CD4-positive, alpha-beta T cell treated with Interleukin-4 for 1 hour (primary cell): ENCODE results near the gene TEAD1.

Source experiments
- DNase-seq, 2 donors: peaks; one replicate each; pipeline ENCODE4 v3.0.0-alpha.2; 2020 to 2022

Gene TEAD1

DNA sequence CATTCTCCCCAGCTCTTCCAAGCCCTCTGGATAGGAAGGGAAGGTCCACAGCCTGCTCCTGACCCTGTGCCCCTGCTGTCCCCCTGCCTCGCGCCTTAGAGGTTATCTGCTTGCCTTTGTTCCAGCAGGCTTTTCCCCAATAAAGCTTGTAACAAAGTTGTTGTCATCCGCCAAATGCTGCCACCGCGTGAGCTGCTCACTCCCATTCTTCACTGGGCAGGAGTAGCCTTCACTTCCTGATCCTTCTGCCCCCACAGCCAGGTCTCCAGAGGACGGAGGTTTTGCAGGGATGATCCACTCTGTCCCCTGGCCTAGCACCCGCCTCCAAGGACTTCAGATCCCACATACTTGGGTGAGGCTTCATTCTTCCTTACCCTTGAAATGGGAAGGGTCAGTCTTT, 240.9 kb downstream of the TEAD1 start:
- no peak for DNase-seq

DNA sequence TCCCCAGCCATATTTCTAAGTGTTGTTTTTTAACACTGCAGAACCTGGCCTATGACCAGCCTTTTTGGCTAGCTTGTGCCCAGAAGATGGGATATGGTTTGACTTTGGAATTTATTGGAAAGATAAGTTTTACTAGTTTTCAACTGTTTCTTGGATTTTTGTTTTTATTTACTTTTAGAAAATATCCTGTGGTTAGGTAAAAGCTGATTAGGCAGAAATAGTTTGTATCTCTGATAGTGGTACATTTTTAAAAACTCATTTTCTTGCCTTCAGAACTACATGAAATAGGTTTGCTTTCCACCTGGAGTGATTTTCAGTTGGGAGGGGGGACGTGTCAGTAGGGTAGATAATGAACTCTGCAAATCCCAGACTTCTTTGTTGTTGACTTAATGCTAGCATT, 243.6 kb downstream of the TEAD1 start:
- no peak for DNase-seq

DNA sequence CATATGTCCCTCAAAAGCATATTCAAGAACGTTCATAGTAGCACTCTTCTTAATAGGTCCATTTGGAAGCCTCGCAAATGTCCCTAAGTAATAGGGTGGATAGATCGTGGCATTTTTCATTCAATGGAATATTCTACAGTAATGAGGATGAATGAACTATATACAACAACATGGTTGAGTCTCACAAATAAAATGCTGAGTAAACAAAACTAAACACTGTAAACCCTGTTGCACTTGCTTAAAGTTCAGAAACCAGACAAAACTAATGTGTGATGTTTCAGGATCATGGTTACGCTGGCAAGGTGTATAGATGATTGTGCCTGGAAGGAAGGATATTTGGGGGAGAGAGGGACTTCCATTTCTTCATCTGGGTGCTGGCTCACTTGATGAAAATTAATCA, 244.4 kb downstream of the TEAD1 start:
- no peak for DNase-seq

DNA sequence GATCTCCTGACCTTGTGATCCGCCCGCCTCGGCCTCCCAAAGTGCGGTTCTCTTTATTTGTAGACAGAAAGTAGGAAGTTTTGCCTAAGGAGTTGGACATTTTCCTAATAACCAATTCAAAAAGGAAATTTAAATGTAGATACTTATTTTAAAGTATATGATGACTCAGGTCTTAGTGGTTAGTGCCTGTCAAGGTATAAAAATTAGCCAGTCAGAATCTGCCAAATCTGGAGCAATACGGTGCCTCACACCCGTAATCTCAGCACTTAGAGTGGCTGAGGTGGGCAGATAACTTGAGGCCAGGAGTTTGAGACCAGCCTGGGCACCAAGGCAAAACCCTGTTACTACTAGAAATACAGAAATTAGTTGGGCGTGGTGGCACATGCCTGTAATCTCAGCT, 248.2 kb downstream of the TEAD1 start:
- no peak for DNase-seq

DNA sequence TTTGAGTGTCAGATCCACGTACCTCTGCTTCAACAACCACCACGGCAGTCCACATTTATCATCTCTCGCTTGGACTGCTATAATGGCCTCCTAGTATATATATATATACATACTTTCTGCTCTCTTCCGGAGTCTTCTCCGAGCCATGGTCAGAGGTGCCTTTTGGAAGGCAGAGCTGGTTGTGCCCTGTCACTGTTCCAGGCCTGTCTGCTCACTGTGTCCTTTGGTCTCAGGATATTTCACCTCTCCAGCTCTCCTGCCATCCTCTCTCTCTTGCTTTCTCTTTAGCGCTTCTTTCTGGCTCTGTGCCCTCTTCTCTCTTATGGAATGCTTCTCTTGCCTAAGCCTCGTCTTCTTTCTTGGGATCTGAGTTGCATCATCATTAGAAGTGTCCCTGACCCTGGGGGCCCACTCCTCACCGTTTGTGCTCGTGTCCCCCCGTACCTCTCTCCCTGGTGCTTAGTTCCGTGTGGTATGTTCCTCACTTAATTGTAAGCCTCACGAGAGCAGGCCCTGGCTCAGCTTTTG, 248.8 kb downstream of the TEAD1 start:
- DNase-seq: no peak

DNA sequence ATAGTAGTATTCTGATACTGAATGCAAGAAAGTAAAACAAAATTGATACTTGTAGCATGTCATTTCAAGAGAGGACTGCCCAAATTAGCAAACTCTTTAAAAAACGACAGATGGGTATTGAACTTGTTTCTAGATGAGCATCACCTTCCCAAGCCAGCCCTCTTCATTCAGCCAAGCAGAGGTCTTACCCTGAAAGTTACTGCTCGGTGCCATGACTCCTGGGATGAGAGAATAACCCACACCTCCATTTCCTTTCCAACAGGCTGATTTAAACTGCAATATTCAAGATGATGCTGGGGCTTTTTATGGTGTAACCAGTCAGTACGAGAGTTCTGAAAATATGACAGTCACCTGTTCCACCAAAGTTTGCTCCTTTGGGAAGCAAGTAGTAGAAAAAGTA, 250.4 kb downstream of the TEAD1 start:
- no peak for DNase-seq

DNA sequence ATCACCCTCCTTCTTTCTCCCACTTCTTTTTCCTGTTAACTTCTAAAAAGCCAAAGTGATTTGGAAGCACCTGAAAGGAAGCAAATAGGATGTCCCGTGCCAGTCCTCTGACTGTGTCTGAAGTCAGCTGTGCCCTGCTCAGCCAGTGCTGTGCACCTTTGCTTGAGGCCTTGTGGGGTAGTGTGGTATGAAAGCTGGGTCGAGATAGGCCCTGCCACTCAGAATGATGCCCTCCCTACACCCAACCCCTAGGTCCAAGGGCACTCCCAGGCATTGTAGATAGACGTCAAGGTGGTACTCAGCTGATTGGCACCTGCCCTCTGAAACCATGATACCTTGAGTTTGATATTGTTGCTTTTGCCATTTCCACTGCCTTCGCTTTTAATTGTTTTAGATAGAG, 251.3 kb downstream of the TEAD1 start:
- no peak for DNase-seq

DNA sequence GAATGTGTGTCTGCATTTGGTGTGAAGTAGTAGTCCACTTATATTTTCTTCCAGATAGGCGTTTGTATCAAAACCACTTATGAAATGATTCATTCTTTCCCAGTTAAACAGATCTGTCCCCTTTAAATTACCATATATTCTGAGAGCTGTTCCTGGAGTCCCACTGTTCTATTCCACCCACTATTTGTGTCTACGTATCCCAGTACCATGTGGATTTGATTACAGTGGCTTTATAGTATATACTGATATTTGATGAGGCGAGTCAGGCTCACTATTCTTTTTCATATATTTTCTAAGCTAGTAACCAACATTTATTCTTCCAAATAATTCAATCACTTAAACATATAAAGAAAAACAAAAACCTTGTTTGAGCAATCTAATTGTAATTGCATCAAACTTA, 253.0 kb downstream of the TEAD1 start:
- DNase-seq: no peak

DNA sequence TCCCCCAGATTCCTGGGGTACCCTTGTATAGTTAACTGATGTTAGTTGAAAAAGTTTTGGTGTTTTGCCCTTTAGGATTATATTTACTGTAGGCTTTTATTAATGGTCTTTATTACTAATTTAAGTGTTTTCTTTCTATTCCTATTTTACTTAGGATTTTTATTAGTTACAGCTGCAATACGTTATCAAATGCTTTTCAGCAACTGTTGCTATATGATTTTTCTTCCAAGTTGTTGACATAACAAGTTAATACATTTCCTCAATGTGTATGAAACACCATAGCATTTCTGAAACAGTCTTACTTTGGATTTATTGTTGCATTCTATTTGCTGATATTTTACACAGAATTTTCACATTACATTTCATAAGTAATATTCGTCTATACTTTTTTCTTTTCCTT, 253.7 kb downstream of the TEAD1 start:
- DNase-seq: no peak

DNA sequence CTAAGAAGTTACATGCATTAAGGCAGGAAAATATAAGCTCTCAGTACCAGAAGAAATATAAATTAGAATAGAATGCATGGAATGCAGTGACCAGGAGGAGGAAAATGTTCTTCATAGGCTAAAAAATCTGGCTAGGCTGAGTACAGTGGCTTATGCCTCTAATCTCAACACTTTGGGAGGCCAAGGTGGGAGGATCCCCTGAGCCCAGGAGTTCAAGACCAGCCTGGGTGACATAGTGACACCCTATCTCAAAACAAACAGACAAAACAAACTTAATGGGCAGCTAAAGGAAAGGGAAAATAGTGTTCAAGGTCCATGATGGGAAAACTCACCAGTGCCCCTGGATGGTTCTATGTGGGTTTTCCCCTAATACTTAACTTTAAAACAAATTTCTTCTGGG, 256.6 kb downstream of the TEAD1 start:
- no peak for DNase-seq

DNA sequence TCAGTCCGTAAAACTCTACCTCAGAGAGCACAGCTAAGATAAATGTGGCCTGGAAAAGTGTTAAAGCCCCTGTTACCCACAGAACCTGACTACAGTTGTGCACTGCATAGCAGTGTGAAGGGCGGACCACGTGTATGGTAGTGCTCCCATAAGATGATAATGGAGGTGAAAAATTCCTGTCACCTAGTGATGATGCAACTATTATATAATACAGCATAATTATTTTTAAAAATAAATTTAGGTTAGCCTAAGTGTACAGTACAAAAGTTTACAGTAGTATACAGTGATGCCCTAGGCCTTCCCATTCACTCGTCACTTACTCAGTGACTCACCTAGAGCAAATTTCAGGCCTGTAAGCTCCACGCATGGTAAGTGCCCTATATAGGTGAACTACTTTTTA, 258.3 kb downstream of the TEAD1 start:
- DNase-seq: no peak

DNA sequence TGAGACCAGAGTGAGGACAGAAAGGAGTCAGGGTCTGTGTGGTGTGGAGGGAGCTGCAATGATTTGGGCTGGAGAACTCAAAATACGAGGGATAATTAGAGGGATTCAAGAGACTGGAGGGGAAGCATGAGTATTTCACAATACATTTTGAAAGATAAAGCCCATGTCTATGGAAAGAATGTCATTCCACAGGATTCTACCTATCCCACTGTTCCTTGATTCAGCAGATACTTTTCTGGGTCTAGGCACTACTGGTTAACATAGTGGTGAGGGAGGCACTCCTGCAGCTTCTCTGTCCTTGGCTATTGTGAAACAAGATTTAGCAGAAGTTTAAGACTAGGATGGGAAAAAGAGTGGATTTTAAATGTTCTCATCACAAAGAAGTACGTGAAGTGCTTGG, 262.0 kb downstream of the TEAD1 start:
- no peak for DNase-seq

DNA sequence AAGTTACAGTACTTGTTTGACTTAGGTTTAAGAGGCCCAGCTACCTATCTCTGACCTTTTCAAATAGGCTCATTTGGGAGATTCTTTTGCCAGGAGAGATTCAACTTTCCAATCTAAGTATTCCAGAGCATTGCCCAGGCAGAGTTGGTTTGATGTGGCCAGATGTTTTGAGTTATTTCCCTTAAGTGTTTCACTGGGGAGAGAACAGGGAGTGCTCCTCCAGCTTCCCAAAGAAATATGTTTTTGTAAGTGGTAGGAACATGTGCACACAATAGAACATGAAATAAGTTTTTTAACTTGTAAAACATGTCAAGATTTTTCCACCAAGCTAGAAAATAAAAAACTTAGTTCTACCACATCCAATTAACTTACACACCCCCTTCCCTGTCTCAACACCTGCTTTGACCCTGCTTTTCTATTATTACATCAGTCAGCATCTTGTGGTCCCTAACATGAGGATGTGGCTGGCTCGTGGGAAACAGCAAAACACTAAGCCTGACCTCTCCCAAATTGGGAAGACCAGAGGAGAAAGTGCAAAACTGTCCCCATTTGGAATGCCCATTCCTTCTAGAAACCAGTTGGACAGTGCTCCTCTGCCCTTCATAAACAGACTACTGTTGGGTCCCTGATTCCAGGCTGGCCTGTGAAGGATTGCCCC, 264.5 kb downstream of the TEAD1 start:
- no peak for DNase-seq

DNA sequence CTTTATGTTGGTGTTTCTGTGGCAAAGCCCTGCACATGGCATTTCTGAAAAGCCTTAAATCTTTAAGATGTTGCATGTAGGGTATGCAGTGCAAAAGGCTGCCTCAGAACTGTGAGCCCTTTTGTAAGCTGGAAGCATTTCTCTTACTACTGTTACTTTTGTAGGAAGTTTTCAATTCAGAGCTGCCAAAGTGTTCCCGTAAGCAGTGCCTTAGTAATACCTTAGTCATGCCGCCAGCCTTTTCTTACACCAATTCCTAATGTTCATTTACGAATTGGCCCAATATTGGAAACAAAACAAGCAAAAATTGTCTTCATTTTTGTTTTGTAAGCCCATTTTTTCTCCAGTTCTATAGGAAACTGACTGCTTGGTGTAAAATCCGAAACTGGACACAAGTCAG, 267.4 kb downstream of the TEAD1 start:
- no peak for DNase-seq

DNA sequence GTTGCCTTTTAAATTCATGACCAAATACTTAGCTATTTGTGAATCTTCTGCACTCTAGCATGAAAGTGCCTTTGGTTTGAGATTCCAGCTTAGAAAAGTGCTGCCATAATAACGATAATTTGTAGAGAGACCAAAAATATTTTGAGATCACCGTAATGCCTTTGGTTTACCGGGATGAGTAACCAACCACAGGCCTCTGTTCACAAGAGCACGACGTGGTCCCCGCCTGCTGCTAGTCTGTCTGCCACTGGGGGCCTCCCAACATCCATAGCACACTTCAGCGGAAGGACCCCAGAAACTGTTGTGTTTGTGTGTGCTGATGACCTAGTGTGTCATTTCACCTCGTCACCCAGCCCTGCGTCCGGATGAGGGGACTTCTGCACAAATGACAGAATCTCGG, 267.9 kb downstream of the TEAD1 start:
- DNase-seq: no peak

DNA sequence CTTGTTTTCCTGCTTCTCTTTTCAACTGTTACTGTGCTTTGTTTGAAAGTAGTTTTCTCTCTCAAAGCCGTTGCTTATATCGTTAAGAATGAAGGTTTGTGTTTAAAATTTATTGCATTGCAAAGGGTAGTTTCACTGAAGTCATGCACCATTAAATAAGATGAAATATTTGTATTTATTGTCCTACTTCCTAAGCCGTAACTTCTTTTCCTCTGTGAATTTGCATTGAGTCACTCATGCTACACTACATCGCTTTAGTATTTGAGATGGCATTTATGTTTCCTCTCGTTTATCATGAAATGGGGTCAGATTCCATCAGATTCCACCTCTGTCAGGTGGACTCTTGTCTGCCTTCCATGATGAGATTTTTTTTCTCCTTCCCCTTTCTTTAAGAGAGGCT, 269.1 kb downstream of the TEAD1 start:
- no peak for DNase-seq

DNA sequence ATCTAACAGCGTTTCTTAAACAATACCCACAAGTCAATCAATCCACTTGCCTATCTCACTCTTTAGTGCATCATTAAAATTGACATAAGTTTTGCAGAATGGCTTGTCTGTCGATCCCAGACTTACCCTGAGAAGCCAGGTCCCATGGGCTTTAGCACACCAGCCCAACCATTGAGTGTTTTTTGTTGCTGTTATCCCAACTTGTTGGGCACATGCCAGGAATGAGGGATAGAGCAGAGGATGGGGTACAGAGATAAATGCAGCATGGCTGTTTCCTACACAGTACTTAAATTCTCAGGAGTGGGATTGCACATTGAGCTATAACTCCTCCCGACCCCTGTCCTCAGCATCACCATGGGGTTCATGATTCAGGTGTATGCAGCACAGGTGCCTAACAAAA, 270.7 kb downstream of the TEAD1 start:
- DNase-seq: no peak

DNA sequence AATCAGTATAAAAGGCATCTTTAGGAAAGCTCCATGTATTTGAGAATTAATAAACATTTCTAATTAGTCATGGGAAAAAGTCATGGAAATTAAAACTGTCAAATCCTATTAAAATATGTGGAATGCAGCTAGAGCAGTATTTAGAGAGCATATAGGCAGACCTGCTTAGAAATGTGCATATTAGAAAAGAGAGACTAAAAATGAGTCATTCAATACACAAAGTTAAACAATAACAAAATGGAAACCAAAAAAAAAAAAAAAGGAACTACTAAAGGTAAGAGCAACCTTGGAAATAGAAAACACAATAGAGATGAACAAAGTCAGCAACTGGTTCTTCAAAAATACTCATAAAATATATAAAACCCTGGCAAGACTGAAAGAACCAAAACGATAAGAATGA, 275.2 kb downstream of the TEAD1 start:
- DNase-seq: no peak

DNA sequence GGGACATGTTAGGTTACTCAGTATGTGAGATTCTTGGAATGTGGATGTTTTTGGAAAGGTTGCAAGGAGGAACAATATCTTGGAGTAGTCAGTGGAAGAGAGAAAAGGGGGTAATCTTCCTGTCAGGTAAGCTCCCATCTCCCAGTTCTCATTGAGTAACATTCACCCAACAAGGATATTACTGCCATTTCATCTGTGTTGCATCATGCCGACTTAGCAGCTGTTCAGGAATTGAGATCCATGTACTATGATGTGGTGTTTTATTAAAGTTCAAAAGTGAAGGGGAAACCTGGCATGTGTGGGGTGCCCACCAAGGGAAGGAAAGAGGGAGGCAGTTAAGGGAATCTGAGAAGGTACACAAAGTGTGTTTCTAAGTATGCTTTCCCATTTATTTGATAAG, 276.4 kb downstream of the TEAD1 start:
- no peak for DNase-seq

DNA sequence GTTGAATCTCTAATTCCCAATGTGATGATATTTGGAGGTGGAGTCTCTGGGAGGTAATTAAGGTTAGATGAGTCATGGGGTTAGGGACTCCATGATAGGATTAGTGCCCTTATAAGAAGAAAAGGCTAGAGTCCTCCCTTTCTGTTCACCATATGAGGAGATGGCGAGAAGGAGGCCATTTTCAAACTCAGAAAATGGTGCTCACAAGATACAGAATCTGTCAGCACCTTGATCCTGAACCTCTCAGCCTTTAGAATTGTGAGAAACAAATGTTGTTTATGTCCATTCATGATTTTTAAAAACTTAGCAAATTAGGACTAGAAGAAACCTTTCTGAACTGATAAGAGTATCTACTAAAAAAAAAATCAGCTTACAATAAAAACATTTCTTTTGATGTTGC, 277.2 kb downstream of the TEAD1 start:
- no peak for DNase-seq

DNA sequence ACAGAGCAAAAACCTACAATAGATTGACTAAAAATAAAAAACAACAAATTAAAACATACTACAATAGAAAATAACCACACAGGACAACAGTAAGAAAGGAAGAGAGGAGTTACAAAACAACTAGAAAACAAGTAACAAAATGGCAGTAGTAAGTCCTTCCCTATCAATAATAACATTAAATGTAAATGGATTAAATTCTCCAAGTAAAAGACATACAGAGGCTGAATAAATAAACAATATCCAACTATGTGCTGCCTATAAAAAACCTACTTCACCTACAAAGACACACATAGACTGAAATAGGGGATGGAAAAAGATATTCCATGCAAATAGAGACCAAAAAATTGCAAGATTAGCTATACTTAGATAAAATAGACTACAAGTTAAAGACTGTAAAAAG, 277.9 kb downstream of the TEAD1 start:
- DNase-seq: no peak

DNA sequence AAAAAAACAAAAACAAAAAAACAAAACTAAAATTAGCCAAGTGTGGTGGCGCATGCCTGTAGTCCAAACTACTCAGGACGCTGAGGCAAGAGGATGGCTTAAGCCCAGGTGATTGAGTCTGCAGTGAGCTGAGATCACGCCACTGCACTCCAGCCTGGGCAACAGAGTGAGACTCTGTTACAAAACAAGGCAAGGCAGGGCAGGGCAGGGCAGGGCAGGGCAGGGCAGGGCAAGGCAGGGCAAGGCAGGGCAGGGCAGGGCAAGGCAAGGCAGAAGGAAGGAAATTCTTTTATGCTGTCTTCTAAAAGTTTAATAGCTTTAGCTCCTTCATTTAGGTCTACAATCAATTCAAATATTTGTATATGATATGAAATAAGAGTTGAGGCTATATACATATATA, 284.8 kb downstream of the TEAD1 start:
- no peak for DNase-seq

DNA sequence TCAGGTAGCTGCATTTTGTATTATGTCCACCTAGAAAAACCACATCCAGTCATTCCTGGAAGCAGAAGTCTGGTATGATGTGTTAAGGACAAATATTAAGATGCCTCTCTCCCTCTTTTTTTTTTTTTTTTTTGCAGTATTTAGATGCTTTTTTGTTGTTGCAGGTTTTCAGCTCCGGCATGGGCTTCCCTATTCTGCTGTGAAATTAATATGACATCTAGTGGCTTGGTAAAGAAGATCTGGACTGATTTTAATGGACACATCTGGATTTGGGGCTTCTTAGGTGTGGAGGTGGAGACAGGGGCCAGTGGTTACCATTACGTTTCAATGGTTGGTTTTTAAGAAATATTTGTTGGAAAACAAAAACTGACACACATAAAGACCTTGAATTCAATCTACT, 287.4 kb downstream of the TEAD1 start:
- DNase-seq: no peak

DNA sequence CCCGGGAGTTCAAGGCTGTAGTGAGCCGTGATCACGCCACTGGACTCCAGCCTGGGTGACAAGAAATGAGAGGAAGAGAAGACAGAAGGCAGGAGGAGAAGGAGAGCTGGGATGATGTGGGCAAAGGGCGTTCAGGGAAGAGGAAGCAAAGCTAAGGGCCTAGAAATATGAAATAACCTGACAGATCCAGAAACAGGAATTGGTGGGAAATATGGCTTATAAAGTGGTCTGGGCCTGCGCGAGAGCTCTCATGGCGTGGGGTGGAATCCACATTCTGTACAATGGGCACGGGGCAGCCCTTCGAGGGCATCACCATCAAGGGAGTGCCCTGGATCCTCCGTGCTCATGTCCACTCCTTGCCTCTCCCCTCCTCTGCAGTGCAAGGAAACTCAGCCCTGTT, 288.1 kb downstream of the TEAD1 start:
- DNase-seq: no peak

DNA sequence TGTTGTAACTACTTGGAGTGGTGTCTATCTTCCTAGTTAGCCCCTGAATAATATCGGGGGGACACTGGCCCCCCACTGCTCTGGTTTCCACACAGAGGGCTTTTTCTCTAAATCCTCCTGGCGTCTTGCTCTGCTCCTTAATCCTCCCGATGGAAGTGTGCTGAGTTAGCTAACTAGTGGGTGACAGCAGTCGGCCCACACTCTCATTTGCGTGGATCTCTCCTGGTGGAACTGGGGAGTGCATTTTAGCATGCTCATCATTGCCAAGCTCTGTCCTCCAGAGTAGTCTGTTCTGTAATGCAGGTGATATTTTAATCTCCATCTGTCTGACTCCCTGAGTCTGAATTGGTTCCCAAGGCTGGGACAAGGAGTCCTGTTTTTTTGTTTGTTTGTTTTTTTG, 288.8 kb downstream of the TEAD1 start:
- DNase-seq: no peak
